GM19193 (cell line): ENCODE results near the gene ARPC5L.

ENCODE experiments used
- POLR2A ChIP-seq: IDR thresholded peaks from 4 replicates; pipeline ENCODE4 v1.6.1; 2011; ENCODE audit not compliant: insufficient read depth, insufficient read length; ENCODE audit errors: extremely low read depth

ARPC5L gene

GRCh38 chr9:124839612-124840299 is 22.2 kb upstream of the ARPC5L start:
- no peak for TF ChIP-seq POLR2A

GRCh38 chr9:124840300-124840833 is 21.6 kb upstream of the ARPC5L start:
- TF ChIP-seq POLR2A: no peak

- no peak for TF ChIP-seq POLR2A
Measured at GRCh38 chr9:124841075-124841821, 20.7 kb upstream of the ARPC5L start.

GRCh38 chr9:124843456-124844034 is 18.4 kb upstream of the ARPC5L start:
- no peak for TF ChIP-seq POLR2A

- TF ChIP-seq POLR2A: no peak
Measured at GRCh38 chr9:124844291-124844690, 17.6 kb upstream of the ARPC5L start.

GRCh38 chr9:124846969-124847368 is 15.0 kb upstream of the ARPC5L start:
- TF ChIP-seq POLR2A: no peak

- TF ChIP-seq POLR2A: no peak
Measured at GRCh38 chr9:124849801-124850200, 12.1 kb upstream of the ARPC5L start.

- no peak for TF ChIP-seq POLR2A
Measured at GRCh38 chr9:124852121-124852828, 9.7 kb upstream of the ARPC5L start.

GRCh38 chr9:124852829-124853531 is 8.9 kb upstream of the ARPC5L start, which contains the start of gene WDR38:
TSS of gene WDR38 (plus strand) at chr9:124853460. CDS start at chr9:124853532, 72 bp downstream.
- no peak for TF ChIP-seq POLR2A

- TF ChIP-seq POLR2A: no peak
Measured at GRCh38 chr9:124853605-124854143, 8.3 kb upstream of the ARPC5L start.

GRCh38 chr9:124854161-124854560 is 7.8 kb upstream of the ARPC5L start:
- TF ChIP-seq POLR2A: no peak

GRCh38 chr9:124854822-124855221 is 7.1 kb upstream of the ARPC5L start:
- no peak for TF ChIP-seq POLR2A

- no peak for TF ChIP-seq POLR2A
Measured at GRCh38 chr9:124855566-124855943, 6.4 kb upstream of the ARPC5L start.
